Spinal cord (tissue), 10 donors: ENCODE data around the gene CFAP77. TPM values are rescaled to one million over a fixed set of nuclear protein-coding genes. Genes with fewer than 3 reads are reported as not detected.
A peak's percentile ranks its signal among the peaks of the same experiment; 100 is the strongest.

Experiments used
- DNase-seq, 6 donors: peaks; one replicate each; pipeline versions ENCODE4 v3.0.0 to v3.0.0-alpha.2; 2013 to 2015; ENCODE audit warnings: low spot score in 6 of 6, low read depth in 4 of 6
- H3K27ac ChIP-seq: one replicate; pipeline ENCODE4 v1.5.1; 2013; ENCODE audit warnings: low read depth, low read length, control low read depth
- H3K27me3 ChIP-seq: one replicate; pipeline ENCODE4 v1.6.1; 2013; ENCODE audit warnings: low read length; ENCODE audit not compliant: control insufficient read depth, insufficient read depth
- H3K36me3 ChIP-seq: one replicate; pipeline ENCODE4 v1.6.1; 2013; ENCODE audit warnings: low read length; ENCODE audit not compliant: control insufficient read depth, insufficient read depth
- H3K4me1 ChIP-seq: one replicate; pipeline ENCODE4 v1.6.1; 2013; ENCODE audit warnings: low read length; ENCODE audit not compliant: control insufficient read depth, insufficient read depth
- H3K4me3 ChIP-seq: one replicate; pipeline ENCODE4 v1.5.1; 2013; ENCODE audit warnings: low read depth, low read length, control low read depth
- H3K9me3 ChIP-seq: one replicate; pipeline ENCODE4 v1.6.1; 2013; ENCODE audit warnings: low read length; ENCODE audit not compliant: control insufficient read depth, insufficient read depth
- WGBS: methylation state at CpG from one replicate; pipeline ENCODE4 v1.1.5; 2013; ENCODE audit warnings: missing lambda C conversion rate; ENCODE audit not compliant: insufficient coverage; 5-methylcytosine and 5-hydroxymethylcytosine counted together
- polyA plus RNA-seq, 2 donors: library from polyadenylated mRNA; unstranded; fragments of 120-200 nt; gene quantifications; one replicate each; pipeline ENCODE4 v1.2.1, GENCODE V29; 2013; ENCODE audit not compliant: insufficient read length in 2 of 2
- total RNA-seq, 2 donors: library from RNA; depleted of rRNA in 1 of 2; stranded (reverse); fragments of 120-200 nt in 1 of 2; fragments of >200 nt in 1 of 2; gene quantifications; one replicate each; pipeline versions ENCODE4 v1.2.3 to v1.2.4, GENCODE V29; 2013 to 2014
- donor health status: healthy.

Gene CFAP77
- total and polyA plus RNA-seq, 4 donors = 0.30 to 6.9 (median 4.7) TPM

DNA sequence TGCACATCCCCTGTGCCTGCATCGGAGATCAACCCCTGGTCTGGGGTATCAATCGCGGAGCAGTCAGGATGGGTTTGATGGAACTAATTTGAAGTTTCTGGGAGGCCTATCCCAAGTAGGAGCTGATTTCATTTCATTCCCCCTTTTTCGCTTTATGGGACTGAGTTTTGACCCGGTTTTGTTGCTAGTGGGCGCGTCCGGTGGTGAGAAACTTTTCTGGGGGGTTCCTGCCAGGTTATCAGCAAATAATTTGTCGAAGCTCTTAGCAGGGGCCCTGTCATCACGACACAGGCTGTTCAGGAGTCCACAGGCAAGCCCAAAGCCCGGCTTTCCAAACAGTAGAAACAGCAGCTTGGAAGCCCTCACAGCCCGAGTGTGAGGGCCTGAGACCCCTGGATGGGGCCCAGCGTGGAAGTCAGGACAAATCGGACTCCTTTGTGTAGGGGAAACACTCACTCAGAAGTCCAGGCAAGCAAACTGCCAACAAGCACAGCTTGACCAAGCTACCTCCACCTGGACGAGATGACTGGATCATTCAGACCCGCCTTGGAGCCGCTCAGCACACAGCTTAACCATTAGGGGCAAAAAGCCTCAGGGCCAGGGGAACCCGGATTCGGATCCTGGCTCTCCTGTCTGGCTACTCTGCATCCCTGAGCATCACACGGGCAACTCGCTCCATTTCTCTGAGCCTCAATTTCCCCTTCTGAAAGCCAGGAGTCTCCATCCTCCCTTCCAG is 108.0 kb downstream of the CFAP77 start:
- Histone ChIP-seq H3K4me1 (no peaks in the 10 kb centered on the region), H3K27me3 (peaks cover 6% of the 10 kb centered on the region), H3K9me3 (no peaks in the 10 kb centered on the region), H3K36me3 (no peaks in the 10 kb centered on the region), H3K27ac (no peak overlapping the region), H3K4me3 (no peak overlapping the region)
- whole genome bisulfite sequencing = 87% methylated on average over 15 of the region's 21 CpGs
- no peak for DNase-seq

- WGBS = 91% methylated on average over 11 of the region's 11 CpGs
- Histone ChIP-seq H3K9me3 (no peaks in the 10 kb centered on the region), H3K27ac (no peak overlapping the region), H3K4me3 (no peak overlapping the region), H3K36me3 (no peaks in the 10 kb centered on the region), H3K4me1 (no peaks in the 10 kb centered on the region), H3K27me3 (peaks cover 4% of the 10 kb centered on the region)
- DNase-seq = no peak
Measured at GRCh38 chr9:132518626-132519025, 108.6 kb downstream of the CFAP77 start.

- Histone ChIP-seq H3K4me1 (no peaks in the 10 kb centered on the region), H3K9me3 (no peaks in the 10 kb centered on the region), H3K27me3 (peaks cover 4% of the 10 kb centered on the region), H3K4me3 (no peak overlapping the region), H3K36me3 (no peaks in the 10 kb centered on the region), H3K27ac (no peak overlapping the region)
- 78% methylated on average over 2 of the region's 2 CpGs for WGBS
- DNase-seq = no peak
Measured at GRCh38 chr9:132519033-132519432, 109.0 kb downstream of the CFAP77 start.

GRCh38 chr9:132520612-132521011 is 110.6 kb downstream of the CFAP77 start:
- no peak overlapping the region for H3K27ac ChIP-seq
- H3K36me3 ChIP-seq = no peaks in the 10 kb centered on the region
- 73% methylated on average over 5 of the region's 5 CpGs for whole genome bisulfite sequencing
- no peak overlapping the region for H3K4me3 ChIP-seq
- no peaks in the 10 kb centered on the region for H3K9me3 ChIP-seq
- no peak for DNase-seq
- peaks cover 4% of the 10 kb centered on the region for H3K27me3 ChIP-seq
- H3K4me1 ChIP-seq = no peaks in the 10 kb centered on the region

GRCh38 chr9:132525308-132526023 is 115.5 kb downstream of the CFAP77 start:
- H3K9me3 ChIP-seq = no peaks in the 10 kb centered on the region
- no peaks in the 10 kb centered on the region for H3K36me3 ChIP-seq
- no peak overlapping the region for H3K27ac ChIP-seq
- no peak for DNase-seq
- H3K27me3 ChIP-seq = no peaks in the 10 kb centered on the region
- no peak overlapping the region for H3K4me3 ChIP-seq
- H3K4me1 ChIP-seq = no peaks in the 10 kb centered on the region
- WGBS = no CpG with 5 or more reads among the region's 5 CpGs

GRCh38 chr9:132531195-132531594 is 121.2 kb downstream of the CFAP77 start:
- 25% methylated on average over 12 of the region's 13 CpGs for WGBS
- Histone ChIP-seq H3K4me3 (no peak overlapping the region), H3K27me3 (peaks cover 14% of the 10 kb centered on the region), H3K9me3 (peaks cover 2% of the 10 kb centered on the region), H3K27ac (no peak overlapping the region), H3K36me3 (no peaks in the 10 kb centered on the region), H3K4me1 (peaks cover 13% of the 10 kb centered on the region)
- peak in 2 of 6 donors; percentile 57 to 67 for DNase-seq

DNA sequence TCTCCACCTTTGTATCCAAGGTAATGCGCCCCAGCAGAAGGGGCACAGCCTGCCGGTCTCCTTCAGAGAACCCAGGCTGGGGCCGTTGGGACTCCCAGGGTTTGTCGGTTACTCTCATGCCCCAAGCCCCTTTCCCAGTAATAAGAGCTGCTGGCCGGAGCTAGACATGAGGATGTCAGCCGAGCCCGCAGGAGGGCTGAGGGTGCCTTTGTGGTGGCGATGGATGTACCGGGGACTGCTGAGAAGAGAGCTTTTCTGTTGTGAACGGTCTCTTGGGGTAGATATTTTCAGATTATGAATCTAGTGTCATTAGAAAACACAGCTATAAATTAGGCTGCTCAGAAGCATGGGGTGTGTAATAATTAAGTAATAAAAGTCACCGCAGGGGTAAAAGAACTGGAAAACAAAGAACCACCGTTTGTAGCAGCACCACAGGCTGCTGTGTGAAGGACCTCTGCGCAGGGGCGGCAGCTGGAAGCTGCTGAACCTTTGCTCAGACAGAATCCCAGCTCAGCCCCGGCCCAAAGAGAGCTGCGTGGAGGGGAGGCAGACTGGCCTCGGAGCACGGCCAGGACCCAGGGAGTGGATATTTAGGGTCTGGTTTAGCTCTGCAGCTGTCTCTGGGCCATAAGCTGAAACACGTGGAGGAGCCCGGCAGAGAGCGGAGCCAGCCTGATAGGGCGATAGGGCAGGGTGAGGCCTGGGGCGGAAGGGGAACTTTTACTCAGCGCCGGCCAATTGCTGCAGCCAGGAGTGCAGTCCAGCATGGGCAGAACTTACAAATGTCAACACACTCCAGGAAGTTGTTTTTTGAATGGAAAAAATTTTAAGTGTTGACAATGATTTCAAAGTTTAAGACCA is 121.9 kb downstream of the CFAP77 start:
- WGBS = 39% methylated on average over 22 of the region's 25 CpGs
- H3K9me3 ChIP-seq = peaks cover 2% of the 10 kb centered on the region

GRCh38 chr9:132534832-132535231 is 124.8 kb downstream of the CFAP77 start:
- H3K9me3 ChIP-seq = peaks cover 2% of the 10 kb centered on the region
- peaks cover 13% of the 10 kb centered on the region for H3K4me1 ChIP-seq
- WGBS = 93% methylated on average over 2 of the region's 2 CpGs
- peaks cover 14% of the 10 kb centered on the region for H3K27me3 ChIP-seq
- H3K4me3 ChIP-seq = no peak overlapping the region
- no peak for DNase-seq
- H3K36me3 ChIP-seq = no peaks in the 10 kb centered on the region
- no peak overlapping the region for H3K27ac ChIP-seq

More for the DNA sequence above, 121.9 kb downstream of the CFAP77 start:
- Histone ChIP-seq H3K4me1 (peaks cover 13% of the 10 kb centered on the region), H3K27me3 (peaks cover 14% of the 10 kb centered on the region), H3K4me3 (no peak overlapping the region), H3K27ac (no peak overlapping the region), H3K36me3 (no peaks in the 10 kb centered on the region)
- DNase-seq = peak in 1 of 6 donors; percentile 89

DNA sequence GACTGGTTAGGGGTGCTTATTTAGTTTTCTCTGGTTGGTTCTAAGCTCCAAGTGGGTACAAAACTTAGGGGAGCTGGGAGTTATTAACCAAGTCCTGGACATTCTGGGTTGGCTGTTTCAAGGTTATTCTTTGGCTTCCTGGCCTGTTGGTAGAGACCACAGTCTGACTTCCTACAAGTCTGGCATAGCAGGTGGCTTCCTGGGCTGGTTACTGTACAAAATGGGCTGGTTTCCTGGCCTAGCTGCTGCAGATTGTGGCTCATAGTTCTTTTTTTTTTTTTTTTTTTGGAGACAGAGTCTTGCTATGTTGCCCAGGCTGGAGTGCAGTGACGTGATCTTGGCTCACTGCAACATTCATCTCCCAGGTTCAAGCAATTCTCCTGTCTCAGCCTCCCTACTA is 126.1 kb downstream of the CFAP77 start:
- Histone ChIP-seq H3K27ac (no peak overlapping the region), H3K36me3 (no peaks in the 10 kb centered on the region), H3K4me3 (no peak overlapping the region), H3K4me1 (peaks cover 11% of the 10 kb centered on the region), H3K9me3 (peaks cover 2% of the 10 kb centered on the region), H3K27me3 (peaks cover 14% of the 10 kb centered on the region)
- DNase-seq = no peak
- WGBS = no CpG with 5 or more reads among the region's 1 CpG
